Inflammatory macrophage treated with lipopolysaccharide for 4 hours (primary cell): ENCODE data around the gene CDH4.

ENCODE experiments used
- DNase-seq: peaks from one replicate; pipeline ENCODE4 v3.0.0-alpha.2; 2020

Gene CDH4

DNA sequence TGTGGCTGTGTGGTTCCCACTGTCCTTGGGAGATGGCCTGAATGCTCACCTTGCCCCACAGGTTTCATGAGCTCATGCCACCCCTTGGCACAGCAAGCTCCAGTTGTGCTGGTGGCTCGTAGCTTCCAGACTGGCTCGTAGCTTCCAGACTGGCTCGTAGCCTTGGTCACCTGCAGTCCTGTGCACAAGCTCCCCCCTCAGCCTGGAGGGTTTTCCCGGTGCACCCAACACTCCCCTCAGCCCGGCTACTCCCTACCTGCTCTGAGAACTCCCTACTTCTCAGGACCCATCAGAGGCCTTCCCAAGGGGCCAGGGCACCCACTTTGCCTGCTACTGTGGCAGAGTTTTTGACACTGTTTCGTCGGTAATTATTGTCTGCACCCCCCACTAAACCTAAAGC lies 528.0 kb downstream of the CDH4 start:
- no peak for DNase-seq

- no peak for DNase-seq
Measured at GRCh38 chr20:61784801-61785566, 532.9 kb downstream of the CDH4 start.

DNA sequence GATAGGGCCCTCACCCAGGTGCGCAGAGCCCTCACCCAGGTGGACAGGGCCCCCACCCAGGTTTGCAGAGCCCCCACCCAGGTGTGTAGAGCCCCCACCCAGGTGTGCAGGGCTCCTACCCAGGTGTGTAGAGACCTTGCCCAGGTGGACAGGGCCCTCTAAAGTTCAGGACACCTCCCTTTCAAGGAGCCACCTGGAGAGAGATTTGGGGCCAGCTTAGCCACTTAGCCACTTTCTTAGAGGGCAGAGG lies 533.4 kb downstream of the CDH4 start:
- DNase-seq, result no peak

- no peak for DNase-seq
Measured at GRCh38 chr20:61786230-61786629, 534.2 kb downstream of the CDH4 start.

GRCh38 chr20:61788343-61788742 lies 536.3 kb downstream of the CDH4 start:
- DNase-seq, result no peak

GRCh38 chr20:61789329-61789728 lies 537.3 kb downstream of the CDH4 start:
- DNase-seq, result no peak

GRCh38 chr20:61790116-61790827 lies 538.2 kb downstream of the CDH4 start:
- DNase-seq, result no peak

DNA sequence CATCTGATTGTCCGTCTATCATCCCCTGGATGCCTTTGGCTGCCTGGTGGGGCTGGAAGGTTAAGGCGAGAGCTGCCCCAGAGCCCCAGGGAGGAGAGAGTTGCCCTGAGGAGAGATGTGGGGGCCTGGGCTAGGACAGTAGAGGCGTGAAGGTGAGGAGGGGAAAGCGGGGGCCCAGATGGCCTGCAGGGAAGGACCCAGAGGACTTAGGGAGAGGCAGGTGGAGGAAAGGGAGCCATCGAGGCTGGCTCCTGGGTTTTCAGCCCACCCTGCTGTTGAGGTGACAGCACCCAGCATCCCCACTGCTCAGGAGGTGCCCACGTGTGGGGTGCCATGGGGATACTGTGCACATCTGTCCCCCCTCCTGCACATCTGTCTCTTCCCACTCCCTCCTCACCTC lies 539.9 kb downstream of the CDH4 start:
- no peak for DNase-seq

GRCh38 chr20:61795669-61796630 lies 543.9 kb downstream of the CDH4 start:
- no peak for DNase-seq

DNA sequence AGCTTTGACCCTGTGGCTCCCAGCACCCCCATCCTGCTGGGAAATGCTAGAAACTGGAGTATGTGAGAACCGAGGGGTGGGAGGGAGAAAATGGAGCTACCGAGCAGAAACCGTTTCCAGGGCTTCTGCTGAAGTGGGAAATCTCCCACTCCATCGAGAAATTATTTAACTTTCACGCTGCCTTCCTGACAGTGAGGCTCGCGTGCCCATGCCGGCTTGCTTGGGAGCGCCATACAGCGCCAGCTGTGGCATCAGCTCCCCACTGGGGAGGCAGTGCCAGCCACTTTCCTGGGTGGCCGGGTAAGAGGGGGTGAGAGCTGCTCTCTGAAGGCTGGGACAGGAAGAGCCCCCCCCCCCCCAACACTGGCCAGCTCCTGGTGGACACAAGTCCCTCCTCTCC lies 544.7 kb downstream of the CDH4 start:
- DNase-seq, result no peak

- no peak for DNase-seq
Measured at GRCh38 chr20:61797200-61797599, 545.1 kb downstream of the CDH4 start.

GRCh38 chr20:61797971-61798411 lies 545.9 kb downstream of the CDH4 start:
- DNase-seq, result no peak

DNA sequence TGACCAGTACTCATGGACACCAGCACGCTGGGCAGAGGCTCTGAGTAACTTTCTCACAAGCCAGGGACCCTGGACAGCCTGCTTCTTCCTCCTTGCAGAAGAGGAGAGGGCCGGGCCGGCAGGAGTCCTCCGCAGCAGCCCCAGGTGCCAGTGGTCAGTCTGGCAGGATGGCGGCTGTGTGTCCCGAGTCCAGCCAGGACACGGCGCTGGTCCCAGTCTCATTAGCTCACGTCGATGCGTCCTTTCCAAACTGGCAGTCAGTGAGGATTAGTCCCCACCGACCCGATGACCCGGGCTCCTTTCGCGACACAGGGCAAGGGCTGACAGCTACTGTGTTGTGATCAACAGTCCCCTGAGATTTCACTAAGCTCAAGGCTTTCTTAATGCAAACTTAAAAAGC lies 546.6 kb downstream of the CDH4 start:
- DNase-seq, result no peak

DNA sequence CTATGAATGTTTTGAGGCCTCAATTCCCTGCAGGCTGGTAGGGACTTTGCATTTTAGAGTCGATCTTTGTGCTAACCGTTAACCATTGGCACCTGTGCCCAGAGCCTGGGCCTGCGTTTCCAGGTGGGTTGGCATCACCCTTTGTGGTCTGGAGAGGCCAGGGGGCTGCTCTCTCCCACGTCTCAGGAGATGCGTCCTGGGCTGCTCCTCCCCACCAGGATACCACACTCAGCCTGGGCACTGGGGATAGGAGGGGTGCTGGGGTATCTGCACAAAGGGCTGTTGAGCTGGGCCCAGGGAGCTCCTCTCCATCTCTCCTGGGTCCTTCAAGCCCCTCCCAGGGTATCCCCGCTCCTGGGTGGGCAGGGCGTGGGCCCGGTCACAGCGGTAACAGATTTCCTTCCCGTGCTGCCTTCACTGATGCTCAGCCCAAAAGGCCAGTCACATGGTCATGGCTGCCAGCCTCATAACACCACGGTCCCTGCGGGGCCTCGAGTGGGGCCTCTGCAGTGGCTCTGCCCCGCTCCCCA lies 547.4 kb downstream of the CDH4 start:
- DNase-seq, result no peak

DNA sequence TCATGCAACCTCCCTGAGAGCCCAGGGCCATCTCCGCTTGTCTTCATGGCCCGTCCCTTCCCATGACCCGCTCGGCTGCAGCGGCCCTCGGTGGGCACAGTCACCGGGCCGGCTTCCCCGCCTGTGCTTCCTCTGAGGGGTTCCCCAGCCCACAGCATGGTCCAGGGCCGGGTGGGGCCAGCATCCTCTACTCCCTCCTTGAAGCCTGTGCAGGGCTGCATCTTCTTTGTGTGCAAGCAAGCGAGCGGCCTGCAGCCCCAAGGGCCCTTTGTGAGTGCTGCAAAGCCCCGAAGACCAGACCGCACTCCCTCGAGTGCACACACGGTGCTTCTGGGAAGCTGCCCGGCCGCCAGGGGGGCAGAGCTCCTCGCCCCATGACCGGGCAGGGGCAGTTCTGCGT lies 547.9 kb downstream of the CDH4 start:
- DNase-seq, result no peak

GRCh38 chr20:61800359-61801064 lies 548.5 kb downstream of the CDH4 start:
- no peak for DNase-seq

GRCh38 chr20:61801065-61801360 lies 549.0 kb downstream of the CDH4 start:
- DNase-seq, result no peak

DNA sequence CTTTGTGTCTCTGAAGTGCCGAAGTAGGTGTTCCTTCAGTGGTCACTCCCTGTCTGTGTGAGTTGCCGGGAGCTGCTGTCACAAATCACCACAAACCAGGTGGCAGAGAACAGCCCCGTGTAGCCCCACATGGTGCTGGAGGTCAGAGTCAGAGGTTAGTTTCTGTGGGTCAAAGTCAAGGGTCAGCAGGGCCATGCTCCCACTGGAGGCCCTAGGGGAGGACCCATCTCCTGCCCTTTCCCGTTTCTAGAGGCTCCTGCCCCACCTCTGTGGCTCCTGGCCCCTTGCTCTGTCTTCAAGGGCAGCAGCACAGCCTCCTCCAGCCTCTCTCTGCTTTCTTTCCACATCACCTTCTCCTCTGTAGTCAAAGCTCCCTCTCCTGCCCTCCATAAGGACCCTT lies 549.4 kb downstream of the CDH4 start:
- DNase-seq, result no peak

DNA sequence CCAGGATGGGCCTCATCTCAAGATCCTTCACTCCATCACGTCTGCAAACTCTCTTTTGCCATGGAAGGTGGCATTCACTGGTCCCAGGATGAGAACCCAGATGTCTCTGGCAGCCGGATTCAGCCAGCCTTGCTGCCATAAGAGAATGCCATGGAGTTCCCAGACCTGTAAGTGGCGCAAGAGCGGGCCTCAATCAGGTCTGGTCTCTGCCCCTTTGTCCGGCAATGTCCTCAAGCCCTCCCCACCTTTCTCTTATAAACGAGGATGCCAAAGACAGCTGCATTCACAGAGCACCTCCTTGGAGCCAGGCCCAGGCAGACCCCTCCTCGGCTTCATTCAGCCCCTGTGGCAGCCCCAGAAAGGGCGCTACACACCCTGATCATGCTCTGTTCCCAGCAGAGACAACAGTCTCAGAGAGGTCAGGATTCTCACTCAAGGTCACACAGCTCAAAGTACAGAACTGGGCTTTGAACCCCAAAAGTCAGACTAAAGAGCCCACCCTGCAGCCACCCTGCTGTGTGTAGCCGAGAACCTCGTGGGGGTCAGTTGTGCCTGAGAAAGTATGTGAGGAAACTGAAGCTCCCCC lies 549.9 kb downstream of the CDH4 start:
- DNase-seq, result no peak

GRCh38 chr20:61802721-61803311 lies 550.8 kb downstream of the CDH4 start:
- DNase-seq, result no peak

DNA sequence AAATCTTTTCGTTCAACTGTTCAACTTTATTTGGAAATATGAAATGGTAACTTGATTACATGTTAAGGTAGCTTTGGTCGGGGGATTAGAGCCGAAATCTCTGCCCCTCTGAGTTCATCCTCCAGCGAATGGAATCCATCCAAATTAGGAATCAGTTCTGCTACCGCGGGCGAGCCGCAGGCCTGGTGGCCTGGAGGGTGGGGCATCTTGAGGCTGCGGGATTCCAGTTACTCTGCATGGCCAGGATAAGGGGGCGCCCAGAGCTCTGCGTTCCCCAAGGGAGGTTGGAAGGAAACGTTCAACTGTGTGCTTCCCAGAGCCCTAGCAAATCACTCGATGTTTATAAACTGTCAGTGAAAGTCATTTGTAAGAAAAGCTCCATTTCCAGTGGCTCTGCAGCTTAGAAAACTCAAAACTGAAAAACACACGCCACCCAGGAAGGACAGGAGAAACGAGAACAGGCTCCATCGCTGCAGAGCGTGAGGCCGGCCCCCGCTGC lies 551.4 kb downstream of the CDH4 start:
- DNase-seq, result no peak
